ENCODE results near the gene TNFRSF13B.
"Not testable (repeated sequence)": the region's sequence is repeated elsewhere in the genome, so short reads cannot be mapped to it uniquely, and the experiment has no call there.

The TNFRSF13B gene

GRCh38 chr17:17004997-17005614 lies 33.2 kb upstream of the TNFRSF13B start:
- DNase-seq, result not testable (repeated sequence)

GRCh38 chr17:17004251-17004996 lies 32.5 kb upstream of the TNFRSF13B start:
- DNase-seq, result no peak

- DNase-seq, result not testable (repeated sequence)
These were observed 31.1 kb upstream of the TNFRSF13B start for GRCh38 chr17:17002731-17003715.

- peak; percentile 47 for DNase-seq
These were observed 30.1 kb upstream of the TNFRSF13B start for GRCh38 chr17:17001874-17002520.

GRCh38 chr17:17001076-17001777 lies 29.3 kb upstream of the TNFRSF13B start:
- DNase-seq, result no peak

- DNase-seq, result no peak
These were observed 28.2 kb upstream of the TNFRSF13B start for GRCh38 chr17:16999931-17000625.

- DNase-seq, result no peak
These were observed 25.9 kb upstream of the TNFRSF13B start for GRCh38 chr17:16997514-16998429.

GRCh38 chr17:16996726-16997125 lies 24.8 kb upstream of the TNFRSF13B start:
- DNase-seq, result not testable (repeated sequence)

GRCh38 chr17:16995930-16996329 lies 24.0 kb upstream of the TNFRSF13B start:
- no peak for DNase-seq

- DNase-seq, result no peak
These were observed 22.7 kb upstream of the TNFRSF13B start for GRCh38 chr17:16994631-16995030.

GRCh38 chr17:16991349-16992009 lies 19.6 kb upstream of the TNFRSF13B start:
- peak; percentile 60 for DNase-seq

- DNase-seq, result peak; percentile 64
These were observed 18.3 kb upstream of the TNFRSF13B start for GRCh38 chr17:16989953-16990860.

GRCh38 chr17:16989230-16989952 lies 17.5 kb upstream of the TNFRSF13B start:
- DNase-seq, result no peak

GRCh38 chr17:16988749-16989229 lies 16.9 kb upstream of the TNFRSF13B start:
- DNase-seq, result no peak

GRCh38 chr17:16987830-16988601 lies 16.1 kb upstream of the TNFRSF13B start:
- DNase-seq, result peak; percentile 70

GRCh38 chr17:16987066-16987829 lies 15.3 kb upstream of the TNFRSF13B start:
- DNase-seq, result no peak
